Tibial nerve (tissue), 4 donors: Measurements from ENCODE around the gene TOPBP1. TPM values are rescaled to one million over a fixed set of nuclear protein-coding genes. Genes with fewer than 3 reads are reported as not detected.

ENCODE experiments used
- DNase-seq, 2 donors: peaks; one replicate each; pipeline ENCODE4 v3.0.0-alpha.2; 2019; ENCODE audit warnings: low spot score in 2 of 2
- H3K27ac ChIP-seq, 4 donors: fragments of 200-600 bp; sonication (generic) in 3 of 4; one replicate each; pipeline ENCODE4 v1.5.1; 2017 to 2019; ENCODE audit warnings: mild to moderate bottlenecking in 1 of 4
- H3K27me3 ChIP-seq, 2 donors: fragments of 200-600 bp; sonication (generic) in 1 of 2; one replicate each; pipeline versions ENCODE4 v1.5.1 to v1.6.0; 2017 to 2019
- H3K36me3 ChIP-seq, 3 donors: fragments of 200-600 bp; sonication (generic); one replicate each; pipeline ENCODE4 v1.5.1; 2018 to 2019
- H3K4me1 ChIP-seq, 4 donors: fragments of 200-600 bp; sonication (generic) in 3 of 4; one replicate each; pipeline ENCODE4 v1.5.1; 2017 to 2019
- H3K4me3 ChIP-seq, 4 donors: fragments of 200-600 bp; sonication (generic) in 3 of 4; one replicate each; pipeline ENCODE4 v1.5.1; 2017 to 2019; ENCODE audit warnings: mild to moderate bottlenecking in 1 of 4, moderate library complexity in 1 of 4
- H3K9me3 ChIP-seq, 4 donors: fragments of 200-600 bp; sonication (generic) in 3 of 4; one replicate each; pipeline ENCODE4 v1.5.1; 2017 to 2019
- EP300 ChIP-seq, 2 donors: sonication (generic); formaldehyde crosslinking; IDR thresholded peaks; one replicate each; pipeline ENCODE4 v1.6.1; 2017; ENCODE audit warnings: antibody characterized with exemption in 2 of 2, mild to moderate bottlenecking in 1 of 2
- POLR2A ChIP-seq, 2 donors: fragments of 450-650 bp; IDR thresholded peaks; one replicate each; pipeline ENCODE4 v1.6.1; 2017; ENCODE audit warnings: antibody characterized with exemption in 2 of 2, mild to moderate bottlenecking in 2 of 2, moderate library complexity in 2 of 2
- WGBS, 2 donors: methylation state at CpG; one replicate each; pipeline ENCODE4 v1.1.5; 2018; 5-methylcytosine and 5-hydroxymethylcytosine counted together
- total RNA-seq, 4 donors: library from RNA; depleted of rRNA; stranded (reverse); fragments of >200 nt; gene quantifications; one replicate each; pipeline ENCODE4 v1.1.0, GENCODE V29; 2016
- TF ChIP-seq, protein P1 (sequence below), 5 experiments: fragments of 200-600 bp in 3 of 5; fragments of 450-650 bp in 2 of 5; sonication (generic) in 3 of 5; IDR thresholded peaks; one replicate each; pipeline ENCODE4 v1.5.1; 2016 to 2019; ENCODE audit warnings: antibody characterized with exemption in 5 of 5, mild to moderate bottlenecking in 3 of 5, moderate library complexity in 2 of 5

Gene TOPBP1
- total RNA-seq, 4 donors from 2014 or later = 17.0 to 39.3 (median 22.1) TPM

GRCh38 chr3:133578548-133579191, 83.1 kb downstream of the TOPBP1 start:
- no peak overlapping the region for H3K4me3 ChIP-seq
- no peaks in the 10 kb centered on the region for H3K27me3 ChIP-seq
- 0 to 5% methylated on average over 1 of the region's 1 CpG for WGBS, 2 donors
- H3K9me3 ChIP-seq = no peaks in the 10 kb centered on the region
- peaks cover 0 to 82% (median 38%) of the 10 kb centered on the region in 4 donors for H3K4me1 ChIP-seq
- peaks cover 0 to 62% (median 10%) of the 10 kb centered on the region in 3 donors for H3K36me3 ChIP-seq
- no peak overlapping the region for H3K27ac ChIP-seq
- TF ChIP-seq, protein P1, sequence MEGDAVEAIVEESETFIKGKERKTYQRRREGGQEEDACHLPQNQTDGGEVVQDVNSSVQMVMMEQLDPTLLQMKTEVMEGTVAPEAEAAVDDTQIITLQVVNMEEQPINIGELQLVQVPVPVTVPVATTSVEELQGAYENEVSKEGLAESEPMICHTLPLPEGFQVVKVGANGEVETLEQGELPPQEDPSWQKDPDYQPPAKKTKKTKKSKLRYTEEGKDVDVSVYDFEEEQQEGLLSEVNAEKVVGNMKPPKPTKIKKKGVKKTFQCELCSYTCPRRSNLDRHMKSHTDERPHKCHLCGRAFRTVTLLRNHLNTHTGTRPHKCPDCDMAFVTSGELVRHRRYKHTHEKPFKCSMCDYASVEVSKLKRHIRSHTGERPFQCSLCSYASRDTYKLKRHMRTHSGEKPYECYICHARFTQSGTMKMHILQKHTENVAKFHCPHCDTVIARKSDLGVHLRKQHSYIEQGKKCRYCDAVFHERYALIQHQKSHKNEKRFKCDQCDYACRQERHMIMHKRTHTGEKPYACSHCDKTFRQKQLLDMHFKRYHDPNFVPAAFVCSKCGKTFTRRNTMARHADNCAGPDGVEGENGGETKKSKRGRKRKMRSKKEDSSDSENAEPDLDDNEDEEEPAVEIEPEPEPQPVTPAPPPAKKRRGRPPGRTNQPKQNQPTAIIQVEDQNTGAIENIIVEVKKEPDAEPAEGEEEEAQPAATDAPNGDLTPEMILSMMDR (IDR thresholded peaks at IDR 0.05) = peak; percentile 19 to 54 (median 28)
- TF ChIP-seq EP300 (IDR thresholded peaks at IDR 0.05) = no peak
- DNase-seq = no peak

- Histone ChIP-seq H3K27ac (peak overlapping the region in 2 of 4 donors; percentile 33 to 98), H3K36me3 (peaks cover 0 to 39% (median 10%) of the 10 kb centered on the region in 3 donors), H3K27me3 (no peaks in the 10 kb centered on the region), H3K9me3 (no peaks in the 10 kb centered on the region), H3K4me1 (peaks cover 0 to 74% (median 41%) of the 10 kb centered on the region in 4 donors), H3K4me3 (peak overlapping the region in 2 of 4 donors; percentile 9 to 81)
- WGBS, 2 donors = 28% methylated on average over 3 of the region's 3 CpGs
- DNase-seq = no peak
- TF ChIP-seq POLR2A (IDR thresholded peaks at IDR 0.05) (no peak), EP300 (IDR thresholded peaks at IDR 0.05) (no peak)
- TF ChIP-seq, protein P1 (IDR thresholded peaks at IDR 0.05) = no peak
Measured at GRCh38 chr3:133576169-133576568, 85.6 kb downstream of the TOPBP1 start.

GRCh38 chr3:133575086-133575485, 86.7 kb downstream of the TOPBP1 start:
- H3K27ac ChIP-seq = peak overlapping the region; percentile 93 to 99 (median 98)
- H3K9me3 ChIP-seq = no peaks in the 10 kb centered on the region
- peaks cover 0 to 75% (median 41%) of the 10 kb centered on the region in 4 donors for H3K4me1 ChIP-seq
- no peak for TF ChIP-seq EP300 (IDR thresholded peaks at IDR 0.05)
- TF ChIP-seq, protein P1 (IDR thresholded peaks at IDR 0.05) = no peak
- no peak for TF ChIP-seq POLR2A (IDR thresholded peaks at IDR 0.05)
- peaks cover 0 to 28% (median 10%) of the 10 kb centered on the region in 3 donors for H3K36me3 ChIP-seq
- peak overlapping the region; percentile 60 to 84 (median 82) for H3K4me3 ChIP-seq
- H3K27me3 ChIP-seq = no peaks in the 10 kb centered on the region
- no peak for DNase-seq
- WGBS, 2 donors = 41 to 43% methylated on average over 4 of the region's 4 CpGs

DNA sequence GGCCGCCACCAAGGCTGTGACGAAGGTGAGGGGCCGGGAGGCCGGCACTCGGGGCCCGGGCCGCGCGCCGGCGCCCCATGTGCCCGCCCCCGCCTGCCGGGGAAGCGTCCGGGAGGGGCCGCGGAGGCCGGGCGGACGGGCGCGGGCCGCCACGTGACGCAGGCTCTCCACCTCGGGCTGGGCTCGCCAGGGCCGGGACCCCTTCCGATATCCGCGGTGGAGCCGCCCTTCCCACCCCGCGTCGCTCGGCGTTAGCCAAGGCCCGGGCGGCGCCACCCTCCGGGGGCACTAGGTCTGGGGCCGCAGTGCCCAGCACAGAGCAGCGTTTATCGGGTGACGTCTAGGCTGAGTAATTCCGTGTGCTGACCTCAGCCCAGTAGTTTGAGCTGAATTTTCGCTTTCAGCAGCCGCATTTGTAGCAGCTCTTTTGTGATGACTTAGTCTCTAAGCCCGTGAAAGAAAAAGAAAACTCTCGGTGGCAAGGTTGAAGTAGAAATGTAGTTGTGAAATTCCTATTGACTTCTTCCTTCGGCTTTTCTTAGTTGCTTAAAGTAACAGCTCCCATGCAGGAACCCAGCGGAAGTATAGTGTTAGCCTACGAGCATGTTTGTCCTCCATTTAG, 87.4 kb downstream of the TOPBP1 start:
- peaks cover 0 to 75% (median 39%) of the 10 kb centered on the region in 4 donors for H3K4me1 ChIP-seq
- TF ChIP-seq EP300 (IDR thresholded peaks at IDR 0.05) = peak in 1 of 2 donors; percentile 83
- TF ChIP-seq, protein P1 (IDR thresholded peaks at IDR 0.05) = peak in 1 of 5 experiments; percentile 29
- peak in 1 of 2 donors; percentile 43 for TF ChIP-seq POLR2A (IDR thresholded peaks at IDR 0.05)
- no peaks in the 10 kb centered on the region for H3K27me3 ChIP-seq
- H3K4me3 ChIP-seq = peak overlapping the region; percentile 60 to 84 (median 82)
- peaks cover 0 to 21% (median 6%) of the 10 kb centered on the region in 3 donors for H3K36me3 ChIP-seq
- WGBS, 2 donors = 0 to 2% methylated on average over 17 to 26 of the region's 54 CpGs
- peak overlapping the region; percentile 93 to 99 (median 98) for H3K27ac ChIP-seq
- peak; percentile 37 to 39 for DNase-seq
- no peaks in the 10 kb centered on the region for H3K9me3 ChIP-seq
